Sciatic nerve (tissue), 2 donors: ENCODE results near the gene WWC1. TPM values are rescaled to one million over a fixed set of nuclear protein-coding genes. Genes with fewer than 3 reads are reported as not detected.

Experiments
- ATAC-seq: fragments of 200-7000 bp; cut with Tn5 transposase; one replicate; pipeline ENCODE4 v1.9.1; 2020; ENCODE audit warnings: mild to moderate bottlenecking, moderate library complexity
- DNase-seq: peaks from one replicate; pipeline ENCODE4 v3.0.0-alpha.2; 2020; ENCODE audit warnings: low spot score
- intact Hi-C: fragments of 100-400 bp; cut with DNase I; formaldehyde crosslinking; loops from one replicate; pipeline ENCODE4 v1.14.2; 2022
- total RNA-seq: library from RNA; stranded (reverse); fragmentation: NEBNext Ultra II Directional; extraction: Animal tissue kit (Norgen Biotek cat#: 25700); gene quantifications from one replicate; pipeline ENCODE4 v1.2.1, GENCODE V29; 2021
- donor health status: DM: no; HTN: no; CAD: no.
- donor health status: DM: no; HTN: no; CAD: no.

WWC1 gene
- total RNA-seq, 1 donor from 2014 or later, result 2.1 TPM

- intact Hi-C loops, result no loop called here
- DNase-seq (no peak), ATAC-seq (no peak)
These were observed 211.3 kb downstream of the WWC1 start for GRCh38 chr5:168502563-168503237.

GRCh38 chr5:168513861-168514428, 222.5 kb downstream of the WWC1 start:
- ATAC-seq, result no peak
- intact Hi-C loops, result no loop called here

More at GRCh38 chr5:168513861-168514428, 222.5 kb downstream of the WWC1 start:
- DNase-seq, result no peak

Other genes with a start within 250 kb of the WWC1 start
- gene RARS1, start 194.8 kb downstream of the WWC1 start, total RNA-seq, result 70.2 TPM
- 0.22 TPM for gene FBLL1, start 237.7 kb downstream of the WWC1 start, total RNA-seq